H9 (cell line): ENCODE results near the gene MITF. TPM values are rescaled to one million over a fixed set of nuclear protein-coding genes. Genes with fewer than 3 reads are reported as not detected.

Experiments used
- DNase-seq: peaks from one replicate; pipeline ENCODE4 v3.0.0-alpha.2; 2017
- H2AFZ ChIP-seq: one replicate; pipeline ENCODE4 v1.6.1; 2013; ENCODE audit warnings: mild to moderate bottlenecking, low read length, control low read depth, moderate library complexity
- H2AK5ac ChIP-seq: 2 replicates; pipeline ENCODE4 v1.6.1; 2013; ENCODE audit warnings: low read length, control low read depth, mixed read lengths; ENCODE audit not compliant: insufficient read length
- H2BK120ac ChIP-seq: one replicate; pipeline ENCODE4 v1.6.1; 2013; ENCODE audit warnings: low read depth, mild to moderate bottlenecking, low read length, control low read depth, inconsistent platforms; ENCODE audit not compliant: poor library complexity, severe bottlenecking
- H2BK12ac ChIP-seq: 2 replicates; pipeline ENCODE4 v1.6.1; 2013; ENCODE audit warnings: low read length, control low read depth, mixed read lengths, low read depth; ENCODE audit not compliant: insufficient read length
- H2BK15ac ChIP-seq: 2 replicates; pipeline ENCODE4 v1.6.1; 2013; ENCODE audit warnings: low read depth, low read length, control low read depth
- H2BK20ac ChIP-seq: one replicate; pipeline ENCODE4 v1.6.1; 2013; ENCODE audit warnings: low read depth, mild to moderate bottlenecking, low read length, control low read depth, inconsistent platforms; ENCODE audit not compliant: poor library complexity, severe bottlenecking
- H2BK5ac ChIP-seq: 2 replicates; pipeline ENCODE4 v1.6.1; 2013; ENCODE audit warnings: low read length, control low read depth, mixed read lengths; ENCODE audit not compliant: insufficient read length
- H3K14ac ChIP-seq: 2 replicates; pipeline ENCODE4 v1.6.1; 2013; ENCODE audit warnings: low read length, control low read depth; ENCODE audit not compliant: insufficient read depth
- H3K18ac ChIP-seq: 2 replicates; pipeline ENCODE4 v1.6.1; 2013; ENCODE audit warnings: low read depth, mild to moderate bottlenecking, mixed read lengths, low read length, control low read depth; ENCODE audit not compliant: insufficient read length
- H3K23ac ChIP-seq: 2 replicates; pipeline ENCODE4 v1.6.1; 2013; ENCODE audit warnings: low read length, control low read depth, mixed read lengths, low read depth; ENCODE audit not compliant: insufficient read length
- H3K23me2 ChIP-seq: 2 replicates; pipeline ENCODE4 v1.6.1; 2013; ENCODE audit warnings: low read depth, mild to moderate bottlenecking, mixed read lengths, low read length, control low read depth; ENCODE audit not compliant: insufficient read length, poor library complexity, severe bottlenecking
- H3K27ac ChIP-seq: 2 replicates; pipeline ENCODE4 v1.5.1; 2013; ENCODE audit warnings: low read length, control low read depth, mixed read lengths, low read depth; ENCODE audit not compliant: insufficient read length
- H3K27me3 ChIP-seq: 2 replicates; pipeline ENCODE4 v1.6.1; 2013; ENCODE audit warnings: low read length, control low read depth, inconsistent platforms; ENCODE audit not compliant: insufficient read depth
- H3K4ac ChIP-seq: 2 replicates; pipeline ENCODE4 v1.6.1; 2013; ENCODE audit warnings: low read depth, mild to moderate bottlenecking, control low read depth, inconsistent platforms, low read length, moderate library complexity
- H3K4me1 ChIP-seq: 2 replicates; pipeline ENCODE4 v1.6.1; 2013; ENCODE audit warnings: low read length, control low read depth, inconsistent platforms; ENCODE audit not compliant: insufficient read depth
- H3K4me2 ChIP-seq: 2 replicates; pipeline ENCODE4 v1.6.1; 2013; ENCODE audit warnings: low read length, control low read depth, mixed read lengths; ENCODE audit not compliant: insufficient read length, insufficient read depth
- H3K56ac ChIP-seq: 2 replicates; pipeline ENCODE4 v1.6.1; 2013; ENCODE audit warnings: low read depth, mild to moderate bottlenecking, mixed read lengths, low read length, control low read depth; ENCODE audit not compliant: insufficient read length
- H3K79me1 ChIP-seq: 2 replicates; pipeline ENCODE4 v1.6.1; 2013; ENCODE audit warnings: low read depth, mild to moderate bottlenecking, moderate library complexity, low read length, control low read depth, inconsistent platforms; ENCODE audit not compliant: insufficient read depth, poor library complexity, severe bottlenecking
- H3K79me2 ChIP-seq: 2 replicates; pipeline ENCODE4 v1.6.1; 2013; ENCODE audit warnings: low read length, control low read depth, inconsistent platforms; ENCODE audit not compliant: insufficient read depth
- H3K9ac ChIP-seq: 2 replicates; pipeline ENCODE4 v1.6.1; 2013; ENCODE audit warnings: low read length, control low read depth, mixed read lengths; ENCODE audit not compliant: insufficient read length; ENCODE audit errors: extremely low read depth
- H3K9me3 ChIP-seq: one replicate; pipeline ENCODE4 v1.6.1; 2013; ENCODE audit warnings: low read depth, low read length, inconsistent platforms; ENCODE audit not compliant: control insufficient read depth
- H3T11ph ChIP-seq: one replicate; pipeline ENCODE4 v1.6.1; 2013; ENCODE audit warnings: mild to moderate bottlenecking, low read length, control low read depth, inconsistent platforms
- H4K20me1 ChIP-seq: one replicate; pipeline ENCODE4 v1.6.1; 2013; ENCODE audit not compliant: control insufficient read depth, insufficient read length, insufficient read depth
- H4K5ac ChIP-seq: 2 replicates; pipeline ENCODE4 v1.6.1; 2013; ENCODE audit warnings: low read depth, mild to moderate bottlenecking, mixed read lengths, low read length, control low read depth; ENCODE audit not compliant: insufficient read length
- H4K8ac ChIP-seq: replicated peaks from 2 replicates; pipeline ENCODE4 v1.6.1; 2013; ENCODE audit warnings: low read length, control low read depth, mixed read lengths, low read depth; ENCODE audit not compliant: insufficient read length
- H4K91ac ChIP-seq: 2 replicates; pipeline ENCODE4 v1.6.1; 2013; ENCODE audit warnings: low read depth, mild to moderate bottlenecking, moderate library complexity, mixed read lengths, low read length, control low read depth; ENCODE audit not compliant: insufficient read length
- H3K27ac Mint-ChIP-seq, 3 experiments: 2 replicates in 2 of 3; 3 replicates in 1 of 3; pipeline ENCODE4 v1.8.0; 2020 to 2021; ENCODE audit warnings: mixed read lengths in 3 of 3, mild to moderate bottlenecking in 1 of 3, moderate library complexity in 1 of 3
- H3K27me3 Mint-ChIP-seq: 2 replicates; pipeline ENCODE4 v1.8.0; 2021; ENCODE audit warnings: low read depth, mild to moderate bottlenecking, moderate library complexity, mixed read lengths
- H3K36me3 Mint-ChIP-seq, 3 experiments: 2 replicates in 2 of 3; 3 replicates in 1 of 3; pipeline ENCODE4 v1.8.0; 2020 to 2021; ENCODE audit warnings: low read depth in 3 of 3, mixed read lengths in 3 of 3; ENCODE audit not compliant: insufficient read depth in 1 of 3
- H3K4me1 Mint-ChIP-seq, 2 experiments: 2 replicates each; pipeline ENCODE4 v1.8.0; 2020; ENCODE audit warnings: mixed read lengths in 2 of 2
- H3K4me3 Mint-ChIP-seq, 2 experiments: 2 replicates in 1 of 2; 3 replicates in 1 of 2; pipeline ENCODE4 v1.8.0; 2020 to 2021; ENCODE audit warnings: mild to moderate bottlenecking in 2 of 2, mixed read lengths in 2 of 2, moderate library complexity in 1 of 2
- H3K9me3 Mint-ChIP-seq, 2 experiments: 2 replicates in 1 of 2; 3 replicates in 1 of 2; pipeline ENCODE4 v1.8.0; 2020; ENCODE audit warnings: mild to moderate bottlenecking in 2 of 2, mixed read lengths in 2 of 2, moderate library complexity in 1 of 2
- WGBS: extraction: QIAGEN DNeasy Blood & Tissue Kit; methylation state at CpG from one replicate; pipeline ENCODE4 v1.1.7; 2013; ENCODE audit warnings: missing lambda C conversion rate, low lambda C conversion rate, mixed read lengths; ENCODE audit not compliant: insufficient read length; ENCODE audit errors: extremely low coverage; 5-methylcytosine and 5-hydroxymethylcytosine counted together
- total RNA-seq: library from RNA; stranded (reverse); gene quantifications from 2 replicates; pipeline ENCODE4 v1.2.1, GENCODE V29; 2021
- TF ChIP-seq, protein P1 (sequence below): fragments of 200-600 bp; sonication (generic); conservative IDR thresholded peaks from 3 replicates; pipeline ENCODE4 v1.8.0; 2021; ENCODE audit warnings: antibody characterized with exemption, mild to moderate bottlenecking

The MITF gene
- total RNA-seq, 1 experiment from 2014 or later, result 0.81 TPM

DNA sequence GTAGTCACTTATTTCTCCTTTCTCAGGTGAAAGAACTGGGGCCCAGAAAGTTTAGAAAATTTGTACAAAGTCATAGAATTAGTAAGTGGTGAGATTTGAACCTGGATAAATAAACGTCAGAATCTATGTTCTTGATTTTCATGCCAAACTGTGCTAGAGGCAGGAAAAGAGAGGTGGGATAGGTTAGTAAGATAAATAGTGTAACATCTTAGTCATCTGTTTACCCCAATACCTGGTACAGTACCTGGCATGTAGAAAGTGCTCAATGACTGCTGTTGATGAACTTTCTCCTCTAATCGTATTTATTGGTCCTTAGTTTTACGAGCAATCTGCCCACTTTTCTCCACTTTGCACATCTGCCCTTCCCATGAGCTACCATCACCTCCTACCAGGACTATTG lies 124.9 kb downstream of the MITF start:
- H3K4me1 Mint-ChIP-seq, result peaks cover 0 to 10% of the 10 kb centered on the region in 2 experiments; a peak in 2 of 4 replicates
- no peak overlapping the region for H3K27ac Mint-ChIP-seq
- Histone ChIP-seq H3K56ac (no peak overlapping the region), H3K79me1 (no peaks in the 10 kb centered on the region), H2BK15ac (no peak overlapping the region), H2AFZ (no peak overlapping the region), H3K14ac (no peak overlapping the region), H3K27me3 (no peaks in the 10 kb centered on the region), H2BK5ac (no peak overlapping the region), H4K20me1 (no peaks in the 10 kb centered on the region), H2BK120ac (no peak overlapping the region), H3K79me2 (no peaks in the 10 kb centered on the region), H3K27ac (no peak overlapping the region), H3K4me1 (no peaks in the 10 kb centered on the region), H3K23me2 (no peaks in the 10 kb centered on the region), H3K9me3 (no peaks in the 10 kb centered on the region), H3K18ac (no peak overlapping the region), H2AK5ac (no peak overlapping the region), H3K4ac (no peak overlapping the region), H2BK20ac (no peak overlapping the region), H3K23ac (no peak overlapping the region), H4K8ac (no peak overlapping the region), H4K5ac (no peak overlapping the region), H2BK12ac (no peak overlapping the region), H3K9ac (no peak overlapping the region), H3K4me2 (no peak overlapping the region), H3T11ph (no peak overlapping the region), H4K91ac (no peak overlapping the region)
- H3K27me3 Mint-ChIP-seq, result no peaks in the 10 kb centered on the region; the same call in 1 of the 2 replicates
- no peaks in the 10 kb centered on the region for H3K9me3 Mint-ChIP-seq
- no peak overlapping the region for H3K4me3 Mint-ChIP-seq
- TF ChIP-seq, protein P1, sequence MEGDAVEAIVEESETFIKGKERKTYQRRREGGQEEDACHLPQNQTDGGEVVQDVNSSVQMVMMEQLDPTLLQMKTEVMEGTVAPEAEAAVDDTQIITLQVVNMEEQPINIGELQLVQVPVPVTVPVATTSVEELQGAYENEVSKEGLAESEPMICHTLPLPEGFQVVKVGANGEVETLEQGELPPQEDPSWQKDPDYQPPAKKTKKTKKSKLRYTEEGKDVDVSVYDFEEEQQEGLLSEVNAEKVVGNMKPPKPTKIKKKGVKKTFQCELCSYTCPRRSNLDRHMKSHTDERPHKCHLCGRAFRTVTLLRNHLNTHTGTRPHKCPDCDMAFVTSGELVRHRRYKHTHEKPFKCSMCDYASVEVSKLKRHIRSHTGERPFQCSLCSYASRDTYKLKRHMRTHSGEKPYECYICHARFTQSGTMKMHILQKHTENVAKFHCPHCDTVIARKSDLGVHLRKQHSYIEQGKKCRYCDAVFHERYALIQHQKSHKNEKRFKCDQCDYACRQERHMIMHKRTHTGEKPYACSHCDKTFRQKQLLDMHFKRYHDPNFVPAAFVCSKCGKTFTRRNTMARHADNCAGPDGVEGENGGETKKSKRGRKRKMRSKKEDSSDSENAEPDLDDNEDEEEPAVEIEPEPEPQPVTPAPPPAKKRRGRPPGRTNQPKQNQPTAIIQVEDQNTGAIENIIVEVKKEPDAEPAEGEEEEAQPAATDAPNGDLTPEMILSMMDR, result no peak
- no CpG with 5 or more reads among the region's 3 CpGs for WGBS
- no peak for DNase-seq
- no peaks in the 10 kb centered on the region for H3K36me3 Mint-ChIP-seq
